DMS153 (cell line): ENCODE results near the gene ZNF862.
A peak's percentile ranks its signal among the peaks of the same experiment; 100 is the strongest.

Source experiments
- DNase-seq: peaks from one replicate; lab custom pipeline; 2025; lab: John Stamatoyannopoulos, UW

The ZNF862 gene

GRCh38 chr7:149845257-149845980 lies 7.2 kb downstream of the ZNF862 start:
- no peak for DNase-seq

- no peak for DNase-seq
Observed at GRCh38 chr7:149846021-149846420, 7.8 kb downstream of the ZNF862 start.

GRCh38 chr7:149846436-149847046 lies 8.4 kb downstream of the ZNF862 start:
- no peak for DNase-seq

GRCh38 chr7:149849174-149849573 lies 11.0 kb downstream of the ZNF862 start:
- DNase-seq, result no peak

- DNase-seq, result no peak
Observed at GRCh38 chr7:149850007-149850594, 11.9 kb downstream of the ZNF862 start.

GRCh38 chr7:149850716-149851115 lies 12.5 kb downstream of the ZNF862 start:
- no peak for DNase-seq

GRCh38 chr7:149851449-149851848 lies 13.3 kb downstream of the ZNF862 start:
- no peak for DNase-seq

GRCh38 chr7:149853157-149853556 lies 15.0 kb downstream of the ZNF862 start:
- no peak for DNase-seq

GRCh38 chr7:149854611-149855360 lies 16.6 kb downstream of the ZNF862 start:
- DNase-seq, result peak; percentile 89

- DNase-seq, result no peak
Observed at GRCh38 chr7:149855361-149856305, 17.5 kb downstream of the ZNF862 start.

- no peak for DNase-seq
Observed at GRCh38 chr7:149856583-149856982, 18.4 kb downstream of the ZNF862 start.

GRCh38 chr7:149859369-149859768 lies 21.2 kb downstream of the ZNF862 start:
- DNase-seq, result no peak

GRCh38 chr7:149859876-149860275 lies 21.7 kb downstream of the ZNF862 start:
- DNase-seq, result no peak

GRCh38 chr7:149860821-149861727 lies 22.9 kb downstream of the ZNF862 start:
- DNase-seq, result no peak

GRCh38 chr7:149861728-149862045 lies 23.5 kb downstream of the ZNF862 start:
- DNase-seq, result no peak

GRCh38 chr7:149862156-149862555 lies 24.0 kb downstream of the ZNF862 start:
- DNase-seq, result no peak

- DNase-seq, result no peak
Observed at GRCh38 chr7:149863500-149863899, 25.3 kb downstream of the ZNF862 start.

- no peak for DNase-seq
Observed at GRCh38 chr7:149864023-149864422, 25.8 kb downstream of the ZNF862 start.

- no peak for DNase-seq
Observed at GRCh38 chr7:149864751-149865150, 26.6 kb downstream of the ZNF862 start.

GRCh38 chr7:149865437-149865836 lies 27.3 kb downstream of the ZNF862 start:
- no peak for DNase-seq
